Measurements from ENCODE around the gene POTEI. TPM values are rescaled to one million over a fixed set of nuclear protein-coding genes. Genes with fewer than 3 reads are reported as not detected.
"Not testable (repeated sequence)": the region's sequence is repeated elsewhere in the genome, so short reads cannot be mapped to it uniquely, and the experiment has no call there.

POTEI gene
- total RNA-seq, 1 donor from 2014 or later = not detected

DNA sequence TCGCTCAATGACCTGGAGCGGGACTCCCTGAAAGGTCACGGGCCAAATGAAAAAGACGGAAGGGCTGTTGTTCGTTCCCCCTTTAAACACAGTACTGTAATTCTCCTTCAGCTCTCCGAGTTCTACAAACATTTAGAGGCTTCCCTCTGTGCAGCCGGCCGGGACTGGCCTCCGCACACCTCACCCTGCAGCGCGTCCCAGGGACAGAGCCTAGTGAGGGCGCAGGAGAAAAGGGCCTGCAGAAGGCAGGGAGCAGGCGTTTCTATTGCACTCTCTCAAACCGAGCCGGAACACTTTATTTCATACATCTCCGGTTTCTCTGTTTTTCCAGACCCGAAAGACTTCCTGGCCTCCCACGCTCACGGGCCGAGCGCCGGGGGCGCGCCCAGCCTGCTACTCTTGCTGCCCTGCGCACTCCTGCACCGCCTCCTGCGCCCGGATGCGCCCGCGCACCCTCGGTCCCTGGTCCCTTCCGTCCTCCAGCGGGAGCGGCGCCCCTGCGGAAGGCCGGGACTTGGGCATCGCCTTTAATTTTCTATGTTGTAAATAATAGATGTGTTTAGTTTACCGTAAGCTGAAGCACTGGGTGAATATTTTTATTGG, 18.3 kb upstream of the POTEI start:
- H3K4me1 ChIP-seq; H3K36me3 ChIP-seq; H3K9me3 ChIP-seq; H3K4me3 ChIP-seq; DNase-seq (ENCODE audit: extremely low spot score in 2 of 2); H3K27ac ChIP-seq; intact Hi-C loops (cut with DNase I); H3K27me3 ChIP-seq: not testable (repeated sequence)

- H3K4me1 ChIP-seq; DNase-seq (ENCODE audit: extremely low spot score in 2 of 2); H3K27ac ChIP-seq; H3K36me3 ChIP-seq; H3K4me3 ChIP-seq; H3K9me3 ChIP-seq; intact Hi-C loops (cut with DNase I); H3K27me3 ChIP-seq: not testable (repeated sequence)
These were observed 13.3 kb upstream of the POTEI start for GRCh38 chr2:130522390-130522789.

- H3K27ac ChIP-seq; DNase-seq (ENCODE audit: extremely low spot score in 2 of 2); H3K4me1 ChIP-seq; H3K4me3 ChIP-seq; H3K9me3 ChIP-seq; intact Hi-C loops (cut with DNase I); H3K27me3 ChIP-seq; H3K36me3 ChIP-seq: not testable (repeated sequence)
These were observed 11.9 kb upstream of the POTEI start, which contains the start of gene CFC1B for GRCh38 chr2:130520992-130521391. TSS of gene CFC1B (plus strand) at chr2:130521222. CDS start at chr2:130521485, 263 bp downstream.

- DNase-seq (ENCODE audit: extremely low spot score in 2 of 2); H3K36me3 ChIP-seq; H3K9me3 ChIP-seq; H3K27ac ChIP-seq; H3K27me3 ChIP-seq; H3K4me3 ChIP-seq; H3K4me1 ChIP-seq; intact Hi-C loops (cut with DNase I): not testable (repeated sequence)
These were observed 9.5 kb upstream of the POTEI start for GRCh38 chr2:130518516-130519106.

DNA sequence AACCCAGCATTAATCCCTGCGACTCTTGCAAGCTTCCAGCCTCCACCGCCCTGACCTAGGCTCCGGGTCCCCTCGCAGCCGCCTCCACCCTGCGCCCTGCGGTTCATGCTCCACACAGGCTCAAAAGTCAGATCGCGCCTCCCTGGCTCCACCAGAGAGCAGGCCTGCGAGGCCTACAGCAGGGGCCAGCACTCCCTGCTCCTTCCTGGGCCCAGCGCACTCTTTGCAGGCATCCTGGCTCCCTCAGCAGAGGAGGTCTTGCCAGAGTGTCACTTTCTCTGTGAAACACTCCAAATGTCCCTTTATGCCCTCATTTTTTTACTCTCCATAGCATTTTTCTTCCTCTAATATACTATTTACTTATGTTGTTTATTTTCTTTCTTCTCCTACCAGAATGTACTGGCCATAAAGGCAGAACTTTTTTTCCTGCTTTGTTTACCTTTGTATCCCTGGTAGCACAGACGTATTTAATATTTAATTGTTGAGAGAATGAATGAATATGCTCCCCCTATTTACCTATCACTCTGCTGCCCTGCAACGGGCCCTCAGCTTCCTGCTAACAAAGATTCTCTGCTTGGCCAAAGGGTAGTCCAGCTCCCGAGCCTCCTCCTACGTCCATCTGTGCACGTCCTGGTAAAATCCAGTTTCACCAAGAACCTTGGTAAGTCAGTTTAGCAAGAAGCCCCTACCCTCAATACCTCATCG, 2.8 kb upstream of the POTEI start:
- H3K9me3 ChIP-seq; H3K4me3 ChIP-seq; H3K36me3 ChIP-seq; H3K4me1 ChIP-seq; DNase-seq (ENCODE audit: extremely low spot score in 2 of 2); H3K27me3 ChIP-seq; H3K27ac ChIP-seq; intact Hi-C loops (cut with DNase I): not testable (repeated sequence)

- DNase-seq (ENCODE audit: extremely low spot score in 2 of 2); intact Hi-C loops (cut with DNase I); H3K4me3 ChIP-seq; H3K27me3 ChIP-seq; H3K4me1 ChIP-seq; H3K9me3 ChIP-seq; H3K27ac ChIP-seq; H3K36me3 ChIP-seq: not testable (repeated sequence)
These were observed 1.9 kb upstream of the POTEI start for GRCh38 chr2:130510807-130511746.

- DNase-seq (ENCODE audit: extremely low spot score in 2 of 2); H3K4me1 ChIP-seq; intact Hi-C loops (cut with DNase I); H3K36me3 ChIP-seq; H3K27me3 ChIP-seq; H3K27ac ChIP-seq; H3K4me3 ChIP-seq; H3K9me3 ChIP-seq: not testable (repeated sequence)
These were observed 18.1 kb downstream of the POTEI start for GRCh38 chr2:130491073-130491472.

DNA sequence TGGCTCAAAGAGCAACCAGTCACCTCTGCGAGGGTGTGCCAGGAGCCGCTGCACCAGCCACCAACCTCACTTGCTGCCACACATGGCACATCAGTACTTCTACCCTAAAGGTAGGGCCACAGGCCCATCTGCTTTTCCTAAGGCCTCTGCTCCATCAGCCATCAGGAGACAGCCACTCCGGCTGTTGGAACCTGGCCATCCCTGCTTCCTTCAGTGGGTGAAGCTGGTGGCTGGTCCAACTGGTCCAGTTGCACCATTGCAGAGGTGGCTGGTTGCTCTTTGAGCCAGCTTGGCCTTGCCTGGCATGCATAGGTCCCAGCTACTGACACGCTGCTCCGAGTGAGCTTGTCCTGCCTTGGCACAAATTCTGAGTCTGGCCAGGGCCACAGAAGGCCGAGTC, 53.7 kb downstream of the POTEI start:
- intact Hi-C loops (cut with DNase I); H3K4me3 ChIP-seq; H3K4me1 ChIP-seq; H3K36me3 ChIP-seq; H3K27ac ChIP-seq; H3K9me3 ChIP-seq; H3K27me3 ChIP-seq: not testable (repeated sequence)
- peak in 1 of 2 donors; percentile 25 for DNase-seq (ENCODE audit: extremely low spot score in 2 of 2)

DNA sequence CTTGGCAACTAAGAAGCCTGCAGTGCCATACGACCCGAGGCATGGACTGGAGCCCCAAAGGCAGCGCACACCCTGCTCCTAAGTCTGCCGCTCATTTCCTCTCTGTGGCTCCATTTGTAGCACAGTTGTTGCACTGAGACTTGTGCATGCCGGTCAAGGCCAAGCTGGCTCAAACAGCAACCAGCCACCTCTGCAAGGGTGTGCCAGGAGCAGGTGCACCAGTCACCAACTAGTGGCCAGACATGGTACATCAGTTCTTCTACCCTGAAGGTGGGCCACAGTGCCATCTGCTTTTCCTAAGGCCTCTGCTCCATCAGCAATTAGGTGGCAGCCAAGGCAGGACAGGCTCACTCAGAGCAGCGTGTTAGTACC, 54.4 kb downstream of the POTEI start:
- intact Hi-C loops (cut with DNase I); H3K27ac ChIP-seq; H3K9me3 ChIP-seq; H3K27me3 ChIP-seq; H3K4me3 ChIP-seq; DNase-seq (ENCODE audit: extremely low spot score in 2 of 2); H3K4me1 ChIP-seq; H3K36me3 ChIP-seq: not testable (repeated sequence)

- H3K9me3 ChIP-seq; H3K27me3 ChIP-seq; H3K4me1 ChIP-seq; H3K4me3 ChIP-seq; H3K27ac ChIP-seq; intact Hi-C loops (cut with DNase I); H3K36me3 ChIP-seq: not testable (repeated sequence)
- DNase-seq (ENCODE audit: extremely low spot score in 2 of 2) = peak; percentile 40 to 49
These were observed 55.0 kb downstream of the POTEI start for GRCh38 chr2:130453955-130454711.

- intact Hi-C loops (cut with DNase I); H3K27ac ChIP-seq; H3K36me3 ChIP-seq; H3K9me3 ChIP-seq; H3K4me1 ChIP-seq; H3K27me3 ChIP-seq; H3K4me3 ChIP-seq: not testable (repeated sequence)
- peak in 1 of 2 donors; percentile 67 for DNase-seq (ENCODE audit: extremely low spot score in 2 of 2)
These were observed 56.2 kb downstream of the POTEI start for GRCh38 chr2:130452897-130453296.

DNA sequence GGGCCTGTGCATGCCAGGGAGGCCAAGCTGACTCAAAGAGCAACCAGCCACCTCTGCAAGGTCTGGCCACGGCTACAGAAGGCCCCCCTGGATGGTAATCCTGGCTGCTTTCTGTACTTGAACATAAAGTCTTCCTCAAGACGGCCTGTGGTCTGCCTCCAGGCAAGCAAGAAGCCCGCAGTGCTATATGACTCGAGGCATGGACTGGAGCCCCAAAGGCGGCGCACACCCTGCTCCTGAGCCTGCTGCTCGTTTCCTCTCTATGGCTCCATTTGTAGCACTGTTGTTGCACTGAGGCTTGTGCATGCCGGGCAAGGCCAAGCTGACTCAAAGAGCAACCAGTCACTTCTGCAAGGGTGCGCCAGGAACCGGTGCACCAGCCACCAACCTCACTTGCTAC, 57.3 kb downstream of the POTEI start:
- not testable (repeated sequence) for H3K4me3 ChIP-seq

GRCh38 chr2:130451278-130451677, 57.9 kb downstream of the POTEI start:
- H3K36me3 ChIP-seq; H3K27ac ChIP-seq; H3K4me3 ChIP-seq; H3K27me3 ChIP-seq; H3K9me3 ChIP-seq; intact Hi-C loops (cut with DNase I); H3K4me1 ChIP-seq: not testable (repeated sequence)
- peak; percentile 13 to 72 for DNase-seq (ENCODE audit: extremely low spot score in 2 of 2)

More for the DNA sequence above, 57.3 kb downstream of the POTEI start:
- intact Hi-C loops (cut with DNase I); H3K27me3 ChIP-seq; H3K9me3 ChIP-seq; H3K36me3 ChIP-seq; H3K27ac ChIP-seq; H3K4me1 ChIP-seq: not testable (repeated sequence)
- peak in 1 of 2 donors; percentile 14 for DNase-seq (ENCODE audit: extremely low spot score in 2 of 2)

All from vagina (tissue), 2 donors.